Heart left ventricle (tissue), 13 donors: Measurements from ENCODE around the gene PLCL1.

ENCODE experiments used
- POLR2A ChIP-seq, 2 donors: fragments of 450-650 bp; IDR thresholded peaks; one replicate each; pipeline ENCODE4 v1.6.1; 2017; ENCODE audit warnings: antibody characterized with exemption in 2 of 2, mild to moderate bottlenecking in 2 of 2, moderate library complexity in 2 of 2
- TF ChIP-seq, protein P1 (sequence below), 12 donors: fragments of 200-600 bp; sonication (generic) in 4 of 12; IDR thresholded peaks; one replicate each; pipeline versions ENCODE4 v1.5.0 to v1.8.0; 2018 to 2022; ENCODE audit warnings: antibody characterized with exemption in 12 of 12, mild to moderate bottlenecking in 5 of 12
- donor health status: ischemic (EF 13 %, LVEDD 7.1; RV severe dilation, severe dysfunction).
- donor health status: DM: no; HTN: yes; CAD: no.
- donor health status: DM: no; HTN: no; CAD: no.
- donor health status: ischemic (EF 25% LVEDD 6.9; RV normal size, moderate dysfunction).
- donor health status: ischemic (EF 25% LVEDD 5.7; RV mildly dilated, moderate dysfunction).
- donor health status: ischemic (EF 35%, LVEDD 5.7; RV mildly dilated, moderate dysfunction).
- donor health status: nonischemic (EF 11% LVEDD 7.7; RV severe dilation, severe dysfunction).
- donor health status: DM: yes; HTN: yes; CAD: no.
- donor health status: PGD.
- donor health status: ischemic (EF 29% LVEDD 5.4; RV normal size, mild dysfunction).
- donor health status: nonischemic (EF 23%, LVEDD 6.1; RV moderate dilation, normal function).

DNA sequence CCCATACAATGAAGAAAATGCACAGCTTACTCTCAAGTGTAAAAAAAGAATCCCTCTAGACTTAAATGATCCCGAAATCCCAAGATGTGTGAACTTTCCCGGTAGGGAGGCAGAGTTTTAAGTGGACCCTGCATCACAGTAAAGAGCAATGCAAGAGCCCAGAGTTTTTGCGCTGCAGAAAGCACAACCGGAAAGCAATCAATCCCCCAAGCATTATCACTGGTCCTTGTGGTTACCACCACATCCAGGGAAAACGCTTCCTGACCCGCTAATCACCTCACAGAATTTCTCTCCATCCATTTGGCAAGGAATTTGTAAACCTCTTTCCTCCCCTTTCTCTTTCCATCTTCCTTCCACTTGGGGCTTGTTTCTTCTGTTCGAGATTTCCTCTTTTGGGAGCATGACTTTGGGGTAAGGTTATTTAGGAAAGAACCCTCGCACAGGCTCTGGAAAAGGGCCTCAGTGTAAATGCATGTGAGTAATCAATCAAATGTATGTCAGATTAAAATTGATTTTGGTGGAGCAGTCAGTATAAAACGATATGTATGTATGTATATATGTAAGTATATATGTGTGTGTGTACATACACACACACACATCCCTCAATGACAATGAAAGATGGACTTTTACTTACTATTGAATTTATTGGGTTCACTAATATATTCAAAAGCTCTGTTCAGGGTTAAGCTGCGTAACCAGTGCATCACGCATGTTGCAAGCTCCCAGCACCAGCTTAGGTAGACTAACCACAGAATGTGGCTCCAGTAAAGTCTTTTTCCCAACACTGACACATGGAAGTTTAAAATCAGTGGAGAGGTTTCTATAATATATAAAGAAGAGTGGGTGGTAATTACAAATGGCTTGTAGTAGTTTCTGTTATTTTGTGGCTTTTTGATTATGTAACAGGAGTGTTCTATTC is 1.6 kb downstream of the PLCL1 start:
- TF ChIP-seq POLR2A (IDR thresholded peaks at IDR 0.05), result no peak
- TF ChIP-seq, protein P1, sequence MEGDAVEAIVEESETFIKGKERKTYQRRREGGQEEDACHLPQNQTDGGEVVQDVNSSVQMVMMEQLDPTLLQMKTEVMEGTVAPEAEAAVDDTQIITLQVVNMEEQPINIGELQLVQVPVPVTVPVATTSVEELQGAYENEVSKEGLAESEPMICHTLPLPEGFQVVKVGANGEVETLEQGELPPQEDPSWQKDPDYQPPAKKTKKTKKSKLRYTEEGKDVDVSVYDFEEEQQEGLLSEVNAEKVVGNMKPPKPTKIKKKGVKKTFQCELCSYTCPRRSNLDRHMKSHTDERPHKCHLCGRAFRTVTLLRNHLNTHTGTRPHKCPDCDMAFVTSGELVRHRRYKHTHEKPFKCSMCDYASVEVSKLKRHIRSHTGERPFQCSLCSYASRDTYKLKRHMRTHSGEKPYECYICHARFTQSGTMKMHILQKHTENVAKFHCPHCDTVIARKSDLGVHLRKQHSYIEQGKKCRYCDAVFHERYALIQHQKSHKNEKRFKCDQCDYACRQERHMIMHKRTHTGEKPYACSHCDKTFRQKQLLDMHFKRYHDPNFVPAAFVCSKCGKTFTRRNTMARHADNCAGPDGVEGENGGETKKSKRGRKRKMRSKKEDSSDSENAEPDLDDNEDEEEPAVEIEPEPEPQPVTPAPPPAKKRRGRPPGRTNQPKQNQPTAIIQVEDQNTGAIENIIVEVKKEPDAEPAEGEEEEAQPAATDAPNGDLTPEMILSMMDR (IDR thresholded peaks at IDR 0.05), result no peak
